Endothelial cell of umbilical vein (primary cell): ENCODE results near the gene TTLL9. TPM values are rescaled to one million over a fixed set of nuclear protein-coding genes. Genes with fewer than 3 reads are reported as not detected.
"Not testable (repeated sequence)": the region's sequence is repeated elsewhere in the genome, so short reads cannot be mapped to it uniquely, and the experiment has no call there.

Experiments used
- BruUV-seq: library from RNA; stranded (reverse); fragments of 400-500 nt; replicated peaks from 2 replicates; lab custom pipeline; 2021; lab: Mats Ljungman, UMichigan
- CTCF ChIA-PET: fragments of 300-600, 350-600 bp; sonication (Branson Sonifier 250); formaldehyde crosslinking; loops from one replicate; lab custom pipeline; 2021; ENCODE audit warnings: antibody characterized with exemption, inconsistent platforms; lab: Charles Lee
- POLR2A ChIA-PET: fragments of 300-600, 350-600 bp; sonication (Branson Sonifier 250); formaldehyde crosslinking; loops from one replicate; lab custom pipeline; 2021; ENCODE audit warnings: antibody characterized with exemption, inconsistent platforms; lab: Charles Lee
- DNase-seq: peaks from one replicate; pipeline ENCODE4 v3.0.0-alpha.2; 2011; ENCODE audit warnings: low read depth, low spot score
- FAIRE-seq: peaks from 2 replicates; lab custom pipeline; 2011; peaks lifted over from hg19 to GRCh38; lab: Jason Lieb, UNC
- H2AFZ ChIP-seq: 2 replicates; pipeline ENCODE4 v1.6.0; 2012; ENCODE audit warnings: low read depth, low read length, control low read depth, inconsistent platforms
- H3K27ac ChIP-seq: 2 replicates; pipeline ENCODE4 v1.5.1; 2011; ENCODE audit warnings: low read depth, mild to moderate bottlenecking, control low read depth, low read length, moderate library complexity; ENCODE audit not compliant: insufficient read depth
- H3K27me3 ChIP-seq, 2 experiments: 2 replicates each; pipeline versions ENCODE4 v1.6.0 to v1.6.1; 2011; ENCODE audit warnings: low read length in 2 of 2, mixed read lengths in 1 of 2; ENCODE audit not compliant: control insufficient read depth in 2 of 2, insufficient read depth in 2 of 2
- H3K36me3 ChIP-seq, 2 experiments: 2 replicates in 1 of 2; 3 replicates in 1 of 2; pipeline ENCODE4 v1.5.1; 2011; ENCODE audit warnings: low read length in 2 of 2, mild to moderate bottlenecking in 1 of 2, moderate library complexity in 1 of 2; ENCODE audit not compliant: control insufficient read depth in 2 of 2, insufficient read depth in 2 of 2; ENCODE audit errors: extremely low read depth in 1 of 2
- H3K4me1 ChIP-seq: 3 replicates; pipeline ENCODE4 v1.5.1; 2011; ENCODE audit warnings: mild to moderate bottlenecking, low read length; ENCODE audit not compliant: control insufficient read depth, insufficient read depth; ENCODE audit errors: extremely low read depth
- H3K4me2 ChIP-seq: 2 replicates; pipeline ENCODE4 v1.6.1; 2011; ENCODE audit warnings: low read length, control low read depth, mixed read lengths; ENCODE audit not compliant: insufficient read depth
- H3K4me3 ChIP-seq, 3 experiments: fragments of 200-600 bp in 1 of 3; sonication (generic), shearing (Covaris generic) in 1 of 3; replicated peaks in 1 of 3; 2 replicates each; pipeline ENCODE4 v1.5.1; 2011 to 2016; ENCODE audit warnings: control low read depth in 3 of 3, low read length in 3 of 3, mild to moderate bottlenecking in 2 of 3, inconsistent platforms in 1 of 3, low read depth in 1 of 3, moderate library complexity in 1 of 3; ENCODE audit not compliant: insufficient read depth in 1 of 3
- H3K79me2 ChIP-seq: 2 replicates; pipeline ENCODE4 v1.6.0; 2012; ENCODE audit warnings: low read length, inconsistent platforms; ENCODE audit not compliant: control insufficient read depth, insufficient read depth
- H3K9ac ChIP-seq: replicated peaks from 2 replicates; pipeline ENCODE3; 2011; ENCODE audit warnings: low read length, control low read depth; ENCODE audit not compliant: insufficient read depth; ENCODE audit errors: extremely low read depth
- H3K9me1 ChIP-seq: replicated peaks from 3 replicates; pipeline ENCODE4 v1.6.0; 2011; ENCODE audit warnings: mild to moderate bottlenecking, low read length; ENCODE audit not compliant: control insufficient read depth, insufficient read depth; ENCODE audit errors: extremely low read depth
- H3K9me3 ChIP-seq: replicated peaks from 2 replicates; pipeline ENCODE4 v1.5.1; 2012; ENCODE audit warnings: low read length, inconsistent platforms; ENCODE audit not compliant: control insufficient read depth, insufficient read depth
- H4K20me1 ChIP-seq: replicated peaks from 2 replicates; pipeline ENCODE3; 2011; ENCODE audit warnings: mild to moderate bottlenecking, low read length; ENCODE audit not compliant: control insufficient read depth, insufficient read depth; ENCODE audit errors: extremely low read depth
- CTCF ChIP-seq, 2 donors: IDR thresholded peaks; 1 replicate in 1 of 2; 2 replicates in 1 of 2; pipeline ENCODE4 v1.5.1; 2011; ENCODE audit warnings: low read length in 2 of 2, mild to moderate bottlenecking in 2 of 2, moderate library complexity in 2 of 2, control low read depth in 1 of 2, inconsistent platforms in 1 of 2, low read depth in 1 of 2; ENCODE audit not compliant: insufficient read depth in 1 of 2; ENCODE audit errors: extremely low read depth in 1 of 2
- EZH2 ChIP-seq: IDR thresholded peaks from 2 replicates; pipeline ENCODE4 v1.6.1; 2012; ENCODE audit warnings: borderline replicate concordance, low read depth, mild to moderate bottlenecking, moderate library complexity, low read length, inconsistent platforms; ENCODE audit not compliant: severe bottlenecking
- FOS ChIP-seq: IDR thresholded peaks from 2 replicates; pipeline ENCODE4 v1.6.1; 2011; ENCODE audit warnings: mild to moderate bottlenecking, low read length, moderate library complexity, borderline replicate concordance; ENCODE audit not compliant: insufficient read depth
- GATA2 ChIP-seq: IDR thresholded peaks from 2 replicates; pipeline ENCODE4 v1.7.0; 2011; ENCODE audit warnings: low read depth, mild to moderate bottlenecking, moderate library complexity, mixed read lengths, low read length; ENCODE audit not compliant: insufficient read length, insufficient read depth
- JUN ChIP-seq: IDR thresholded peaks from 2 replicates; pipeline ENCODE4 v1.6.1; 2011; ENCODE audit warnings: borderline replicate concordance, low read depth; ENCODE audit not compliant: insufficient read length, insufficient read depth
- MYC ChIP-seq: IDR thresholded peaks from one replicate; pipeline ENCODE4 v1.6.1; 2011; ENCODE audit warnings: mild to moderate bottlenecking, low read depth, low read length
- POLR2A ChIP-seq: IDR thresholded peaks from 2 replicates; pipeline ENCODE4 v1.6.1; 2012; ENCODE audit warnings: low read depth, mild to moderate bottlenecking, control low read depth, low read length
- POLR2AphosphoS5 ChIP-seq: IDR thresholded peaks from 2 replicates; pipeline ENCODE4 v1.6.1; 2012; ENCODE audit warnings: low read depth, mild to moderate bottlenecking, control low read depth, low read length, moderate library complexity; ENCODE audit not compliant: insufficient read depth
- dilution Hi-C: fragments of 300-500 bp; cut with MboI; formaldehyde crosslinking; loops from one replicate; pipeline ENCODE4 v1.15.0; 2019; ENCODE audit warnings: low sequenced_read_pairs; ENCODE audit not compliant: extremely low pct_ligation_motif_present
- intact Hi-C: fragments of 100-400 bp; cut with micrococcal nuclease; formaldehyde crosslinking; loops from one replicate; pipeline ENCODE4 v1.10.0; 2022
- polyA plus RNA-seq, 4 experiments: library from polyadenylated mRNA; depleted of rRNA in 3 of 4; stranded (reverse) in 3 of 4; unstranded in 1 of 4; fragments of >200 nt; gene quantifications; 2 replicates each; pipeline versions ENCODE4 v1.2.1 to v1.2.3, GENCODE V29; 2011 to 2012; ENCODE audit warnings: missing spikeins in 1 of 4
- total RNA-seq: library from RNA; stranded (reverse); gene quantifications from 2 replicates; pipeline ENCODE4 v1.2.3, GENCODE V29; 2021
- TF ChIP-seq, protein P1 (sequence below): IDR thresholded peaks from 2 replicates; pipeline ENCODE4 v1.6.1; 2011; ENCODE audit not compliant: insufficient read depth, insufficient read length

Gene TTLL9
- total and polyA plus RNA-seq, 2 donors (not counting 3 experiments of a cell fraction or from before 2014, with no cell fraction given), result 0.03 TPM; not detected in 1

GRCh38 chr20:31916708-31917107 is 46.3 kb downstream of the TTLL9 start:
- Histone ChIP-seq H3K9me3 (no peaks in the 10 kb centered on the region), H4K20me1 (no peaks in the 10 kb centered on the region), H3K79me2 (no peaks in the 10 kb centered on the region), H3K27ac (no peak overlapping the region), H3K9ac (no peak overlapping the region), H2AFZ (no peak overlapping the region), H3K27me3 (peaks cover 0 to 6% of the 10 kb centered on the region in 2 experiments), H3K4me3 (no peak overlapping the region), H3K4me2 (no peak overlapping the region), H3K9me1 (no peaks in the 10 kb centered on the region), H3K4me1 (no peaks in the 10 kb centered on the region), H3K36me3 (no peaks in the 10 kb centered on the region)
- dilution Hi-C loops (no loop called here), intact Hi-C loops (no loop called here)
- no TSS peak for BruUV-seq
- ChIA-PET POLR2A (no interaction called here), CTCF (no interaction called here)
- TF ChIP-seq JUN (no peak), GATA2 (no peak), MYC (no peak), FOS (no peak), CTCF (IDR thresholded peaks at IDR 0.05; ENCODE audit: extremely low read depth in 1 of 2, insufficient read depth in 1 of 2, low read depth in 1 of 2, low read length in 2 of 2) (no peak), POLR2A (no peak), EZH2 (no peak), POLR2AphosphoS5 (no peak)
- TF ChIP-seq, protein P1, sequence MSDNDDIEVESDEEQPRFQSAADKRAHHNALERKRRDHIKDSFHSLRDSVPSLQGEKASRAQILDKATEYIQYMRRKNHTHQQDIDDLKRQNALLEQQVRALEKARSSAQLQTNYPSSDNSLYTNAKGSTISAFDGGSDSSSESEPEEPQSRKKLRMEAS, result no peak
- no peak for DNase-seq
- no peak for FAIRE-seq

DNA sequence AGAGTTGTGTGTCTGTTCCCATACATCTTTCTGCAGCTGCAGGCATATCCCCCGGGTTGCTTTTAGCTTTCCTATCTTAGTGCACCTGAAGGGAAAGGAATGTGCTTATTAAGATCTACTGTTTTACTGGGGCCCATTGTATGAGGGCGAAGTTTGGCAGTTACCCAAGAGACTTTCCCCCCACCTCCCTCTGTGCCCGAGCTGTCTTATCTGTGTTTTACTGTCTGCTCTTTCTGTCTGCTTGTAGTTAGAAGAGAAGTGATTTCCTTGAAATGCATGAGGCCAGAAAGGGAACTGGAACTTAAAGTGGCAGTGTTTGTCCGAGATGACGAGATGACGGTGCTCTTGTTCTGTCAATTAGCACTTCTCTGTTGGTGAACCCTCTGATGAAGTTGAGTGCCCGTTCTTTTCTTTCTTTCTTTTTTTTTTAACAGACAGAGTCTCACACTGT is 47.6 kb downstream of the TTLL9 start:
- H3K4me1 ChIP-seq, H3K9me1 ChIP-seq, H3K36me3 ChIP-seq, H3K4me2 ChIP-seq, H3K9me3 ChIP-seq, H2AFZ ChIP-seq, DNase-seq, CTCF ChIA-PET, FAIRE-seq, H3K79me2 ChIP-seq, intact Hi-C loops, H3K27ac ChIP-seq, H3K27me3 ChIP-seq, H3K9ac ChIP-seq, H3K4me3 ChIP-seq, POLR2A ChIA-PET, H4K20me1 ChIP-seq, BruUV-seq, dilution Hi-C loops: not testable (repeated sequence)
